HEK293 (cell line): ENCODE data around the gene JPH2.

ENCODE experiments used
- GFI1B ChIP-seq: fragments of 450-650 bp; formaldehyde crosslinking; IDR thresholded peaks from 2 replicates; pipeline ENCODE4 v1.5.1; 2016; ENCODE audit warnings: missing biosample characterization, missing genetic modification characterization
- IKZF3 ChIP-seq: fragments of 450-650 bp; IDR thresholded peaks from 2 replicates; pipeline ENCODE4 v1.5.0; 2018; ENCODE audit warnings: missing biosample characterization, mild to moderate bottlenecking, missing genetic modification characterization, moderate library complexity
- KLF8 ChIP-seq: fragments of 450-650 bp; formaldehyde crosslinking; IDR thresholded peaks from 2 replicates; pipeline ENCODE4 v1.5.1; 2016; ENCODE audit warnings: missing biosample characterization, missing genetic modification characterization
- PRDM1 ChIP-seq: fragments of 450-650 bp; formaldehyde crosslinking; IDR thresholded peaks from 2 replicates; pipeline ENCODE4; 2016; ENCODE audit warnings: missing biosample characterization, missing genetic modification characterization
- SP7 ChIP-seq: fragments of 450-650 bp; formaldehyde crosslinking; IDR thresholded peaks from 2 replicates; pipeline ENCODE4 v1.5.1; 2016; ENCODE audit warnings: missing biosample characterization, missing genetic modification characterization
- ZFP3 ChIP-seq: fragments of 450-650 bp; formaldehyde crosslinking; IDR thresholded peaks from 2 replicates; pipeline ENCODE4 v1.5.1; 2016; ENCODE audit warnings: low read depth, missing biosample characterization, missing genetic modification characterization
- ZNF10 ChIP-seq: fragments of 450-650 bp; formaldehyde crosslinking; IDR thresholded peaks from 2 replicates; pipeline ENCODE4 v1.5.1; 2017; ENCODE audit warnings: missing biosample characterization, missing genetic modification characterization
- ZNF155 ChIP-seq: fragments of 450-650 bp; formaldehyde crosslinking; IDR thresholded peaks from 2 replicates; pipeline ENCODE4 v1.5.1; 2016; ENCODE audit warnings: missing biosample characterization, missing genetic modification characterization
- ZNF174 ChIP-seq: fragments of 450-650 bp; formaldehyde crosslinking; IDR thresholded peaks from 2 replicates; pipeline ENCODE4 v1.5.0; 2017; ENCODE audit warnings: missing biosample characterization, mild to moderate bottlenecking, missing genetic modification characterization
- ZNF354C ChIP-seq: fragments of 450-650 bp; formaldehyde crosslinking; IDR thresholded peaks from 2 replicates; pipeline ENCODE4 v1.5.1; 2016; ENCODE audit warnings: missing biosample characterization, missing genetic modification characterization, low read depth, borderline replicate concordance
- ZNF548 ChIP-seq: fragments of 450-650 bp; formaldehyde crosslinking; IDR thresholded peaks from 2 replicates; pipeline ENCODE4 v1.5.1; 2016; ENCODE audit warnings: missing biosample characterization, missing genetic modification characterization
- ZNF561 ChIP-seq: fragments of 450-650 bp; IDR thresholded peaks from 2 replicates; pipeline ENCODE4 v1.5.1; 2018; ENCODE audit warnings: missing biosample characterization, missing genetic modification characterization, borderline replicate concordance
- ZNF610 ChIP-seq: fragments of 450-650 bp; formaldehyde crosslinking; IDR thresholded peaks from 2 replicates; pipeline ENCODE4 v1.5.1; 2016; ENCODE audit warnings: missing biosample characterization, missing genetic modification characterization, borderline replicate concordance
- ZNF658 ChIP-seq: fragments of 450-650 bp; formaldehyde crosslinking; IDR thresholded peaks from 2 replicates; pipeline ENCODE4; 2016; ENCODE audit warnings: missing biosample characterization, missing genetic modification characterization
- ZNF670 ChIP-seq: fragments of 450-650 bp; formaldehyde crosslinking; IDR thresholded peaks from 2 replicates; pipeline ENCODE4 v1.5.1; 2016; ENCODE audit warnings: missing biosample characterization, missing genetic modification characterization, low read depth
- TF ChIP-seq, protein P1 (sequence below): fragments of 450-650 bp; formaldehyde crosslinking; conservative IDR thresholded peaks from 2 replicates; pipeline ENCODE4 v1.5.1; 2016; ENCODE audit warnings: low read depth, missing biosample characterization, missing genetic modification characterization
- TF ChIP-seq, protein P2 (sequence below): fragments of 450-650 bp; formaldehyde crosslinking; IDR thresholded peaks from 2 replicates; pipeline ENCODE4 v1.5.1; 2016; ENCODE audit warnings: missing biosample characterization, missing genetic modification characterization
- TF ChIP-seq, protein P3 (sequence below): fragments of 450-650 bp; formaldehyde crosslinking; IDR thresholded peaks from 2 replicates; pipeline ENCODE4 v1.5.1; 2016; ENCODE audit warnings: missing biosample characterization, missing genetic modification characterization
- TF ChIP-seq, protein P4 (sequence below): fragments of 450-650 bp; formaldehyde crosslinking; IDR thresholded peaks from 2 replicates; pipeline ENCODE4 v1.5.1; 2016; ENCODE audit warnings: missing biosample characterization, missing genetic modification characterization
- TF ChIP-seq, protein P5 (sequence below): fragments of 450-650 bp; formaldehyde crosslinking; IDR thresholded peaks from 2 replicates; pipeline ENCODE4; 2016; ENCODE audit warnings: missing biosample characterization, missing genetic modification characterization
- TF ChIP-seq, protein P6 (sequence below): fragments of 450-650 bp; formaldehyde crosslinking; IDR thresholded peaks from 2 replicates; pipeline ENCODE4 v1.5.1; 2016; ENCODE audit warnings: missing biosample characterization, missing genetic modification characterization
- TF ChIP-seq, protein P7 (sequence below): fragments of 450-650 bp; formaldehyde crosslinking; IDR thresholded peaks from 2 replicates; pipeline ENCODE4 v1.5.1; 2017; ENCODE audit warnings: missing biosample characterization, missing genetic modification characterization

JPH2 gene

DNA sequence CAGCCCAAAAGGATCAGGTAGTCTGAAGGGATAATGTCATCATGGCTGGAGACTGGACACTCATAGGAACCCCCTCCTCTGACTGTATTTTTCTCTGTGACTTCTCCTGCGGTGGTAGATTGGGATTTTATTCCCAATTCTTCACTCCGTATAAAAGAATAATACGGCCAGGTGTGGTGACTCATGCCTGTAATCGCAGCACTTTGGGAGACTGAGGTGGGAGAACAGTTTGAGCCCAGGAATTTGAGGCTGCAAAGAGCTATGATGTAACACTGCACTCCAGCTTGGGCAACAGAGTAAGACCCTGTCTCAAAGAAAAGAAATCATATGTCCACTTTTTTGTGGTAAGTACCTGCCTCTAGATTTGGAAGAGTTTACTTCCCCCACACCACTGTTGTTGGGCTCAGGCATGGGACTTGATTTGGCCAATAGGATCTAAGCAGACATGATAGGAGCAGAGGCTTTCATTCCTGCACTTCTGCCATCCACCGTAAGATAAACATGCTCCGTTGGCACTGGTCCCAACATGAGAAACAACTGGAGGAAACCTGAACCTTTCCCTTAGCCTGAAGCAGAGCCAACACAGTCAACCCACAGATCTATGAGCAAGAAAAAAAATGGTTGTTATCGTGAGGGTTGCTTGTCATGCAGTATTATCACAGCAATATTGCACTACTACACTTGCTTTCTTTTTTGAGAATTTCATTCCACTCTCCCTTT is 82.0 kb downstream of the JPH2 start (continued):
- TF ChIP-seq, protein P1, sequence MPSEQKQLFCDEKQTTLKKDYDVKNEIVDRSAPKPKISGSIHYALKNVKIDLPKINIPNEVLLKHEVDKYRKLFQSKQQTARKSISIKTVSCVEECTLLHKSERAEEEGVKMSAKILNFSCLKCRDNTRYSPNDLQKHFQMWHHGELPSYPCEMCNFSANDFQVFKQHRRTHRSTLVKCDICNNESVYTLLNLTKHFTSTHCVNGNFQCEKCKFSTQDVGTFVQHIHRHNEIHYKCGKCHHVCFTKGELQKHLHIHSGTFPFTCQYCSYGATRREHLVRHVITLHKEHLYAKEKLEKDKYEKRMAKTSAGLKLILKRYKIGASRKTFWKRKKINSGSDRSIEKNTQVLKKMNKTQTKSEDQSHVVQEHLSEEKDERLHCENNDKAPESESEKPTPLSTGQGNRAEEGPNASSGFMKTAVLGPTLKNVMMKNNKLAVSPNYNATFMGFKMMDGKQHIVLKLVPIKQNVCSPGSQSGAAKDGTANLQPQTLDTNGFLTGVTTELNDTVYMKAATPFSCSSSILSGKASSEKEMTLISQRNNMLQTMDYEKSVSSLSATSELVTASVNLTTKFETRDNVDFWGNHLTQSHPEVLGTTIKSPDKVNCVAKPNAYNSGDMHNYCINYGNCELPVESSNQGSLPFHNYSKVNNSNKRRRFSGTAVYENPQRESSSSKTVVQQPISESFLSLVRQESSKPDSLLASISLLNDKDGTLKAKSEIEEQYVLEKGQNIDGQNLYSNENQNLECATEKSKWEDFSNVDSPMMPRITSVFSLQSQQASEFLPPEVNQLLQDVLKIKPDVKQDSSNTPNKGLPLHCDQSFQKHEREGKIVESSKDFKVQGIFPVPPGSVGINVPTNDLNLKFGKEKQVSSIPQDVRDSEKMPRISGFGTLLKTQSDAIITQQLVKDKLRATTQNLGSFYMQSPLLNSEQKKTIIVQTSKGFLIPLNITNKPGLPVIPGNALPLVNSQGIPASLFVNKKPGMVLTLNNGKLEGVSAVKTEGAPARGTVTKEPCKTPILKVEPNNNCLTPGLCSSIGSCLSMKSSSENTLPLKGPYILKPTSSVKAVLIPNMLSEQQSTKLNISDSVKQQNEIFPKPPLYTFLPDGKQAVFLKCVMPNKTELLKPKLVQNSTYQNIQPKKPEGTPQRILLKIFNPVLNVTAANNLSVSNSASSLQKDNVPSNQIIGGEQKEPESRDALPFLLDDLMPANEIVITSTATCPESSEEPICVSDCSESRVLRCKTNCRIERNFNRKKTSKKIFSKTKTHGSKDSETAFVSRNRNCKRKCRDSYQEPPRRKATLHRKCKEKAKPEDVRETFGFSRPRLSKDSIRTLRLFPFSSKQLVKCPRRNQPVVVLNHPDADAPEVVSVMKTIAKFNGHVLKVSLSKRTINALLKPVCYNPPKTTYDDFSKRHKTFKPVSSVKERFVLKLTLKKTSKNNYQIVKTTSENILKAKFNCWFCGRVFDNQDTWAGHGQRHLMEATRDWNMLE (tag by site-specific recombination): no peak
- TF ChIP-seq ZNF174 (tag by site-specific recombination) (no peak), ZNF155 (tag by site-specific recombination) (no peak), KLF8 (tag by site-specific recombination) (0 out of 2 replicates have a peak, but pooled peaks have one; percentile 25), GFI1B (tag by site-specific recombination) (no peak), SP7 (tag by site-specific recombination) (0 out of 2 replicates have a peak, but pooled peaks have one; percentile 41), IKZF3 (no peak), ZNF354C (tag by site-specific recombination) (no peak), ZNF561 (tag by site-specific recombination) (peak; percentile 48; the same call in 1 of the 2 replicates), ZNF548 (no peak), ZNF658 (no peak), PRDM1 (tag by site-specific recombination) (peak; percentile 87), ZNF610 (tag by site-specific recombination) (no peak), ZFP3 (tag by site-specific recombination) (no peak), ZNF670 (tag by site-specific recombination) (no peak), ZNF10 (tag by site-specific recombination) (no peak)
- TF ChIP-seq, protein P2, sequence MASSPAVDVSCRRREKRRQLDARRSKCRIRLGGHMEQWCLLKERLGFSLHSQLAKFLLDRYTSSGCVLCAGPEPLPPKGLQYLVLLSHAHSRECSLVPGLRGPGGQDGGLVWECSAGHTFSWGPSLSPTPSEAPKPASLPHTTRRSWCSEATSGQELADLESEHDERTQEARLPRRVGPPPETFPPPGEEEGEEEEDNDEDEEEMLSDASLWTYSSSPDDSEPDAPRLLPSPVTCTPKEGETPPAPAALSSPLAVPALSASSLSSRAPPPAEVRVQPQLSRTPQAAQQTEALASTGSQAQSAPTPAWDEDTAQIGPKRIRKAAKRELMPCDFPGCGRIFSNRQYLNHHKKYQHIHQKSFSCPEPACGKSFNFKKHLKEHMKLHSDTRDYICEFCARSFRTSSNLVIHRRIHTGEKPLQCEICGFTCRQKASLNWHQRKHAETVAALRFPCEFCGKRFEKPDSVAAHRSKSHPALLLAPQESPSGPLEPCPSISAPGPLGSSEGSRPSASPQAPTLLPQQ (tag by site-specific recombination): no peak
- TF ChIP-seq, protein P3, sequence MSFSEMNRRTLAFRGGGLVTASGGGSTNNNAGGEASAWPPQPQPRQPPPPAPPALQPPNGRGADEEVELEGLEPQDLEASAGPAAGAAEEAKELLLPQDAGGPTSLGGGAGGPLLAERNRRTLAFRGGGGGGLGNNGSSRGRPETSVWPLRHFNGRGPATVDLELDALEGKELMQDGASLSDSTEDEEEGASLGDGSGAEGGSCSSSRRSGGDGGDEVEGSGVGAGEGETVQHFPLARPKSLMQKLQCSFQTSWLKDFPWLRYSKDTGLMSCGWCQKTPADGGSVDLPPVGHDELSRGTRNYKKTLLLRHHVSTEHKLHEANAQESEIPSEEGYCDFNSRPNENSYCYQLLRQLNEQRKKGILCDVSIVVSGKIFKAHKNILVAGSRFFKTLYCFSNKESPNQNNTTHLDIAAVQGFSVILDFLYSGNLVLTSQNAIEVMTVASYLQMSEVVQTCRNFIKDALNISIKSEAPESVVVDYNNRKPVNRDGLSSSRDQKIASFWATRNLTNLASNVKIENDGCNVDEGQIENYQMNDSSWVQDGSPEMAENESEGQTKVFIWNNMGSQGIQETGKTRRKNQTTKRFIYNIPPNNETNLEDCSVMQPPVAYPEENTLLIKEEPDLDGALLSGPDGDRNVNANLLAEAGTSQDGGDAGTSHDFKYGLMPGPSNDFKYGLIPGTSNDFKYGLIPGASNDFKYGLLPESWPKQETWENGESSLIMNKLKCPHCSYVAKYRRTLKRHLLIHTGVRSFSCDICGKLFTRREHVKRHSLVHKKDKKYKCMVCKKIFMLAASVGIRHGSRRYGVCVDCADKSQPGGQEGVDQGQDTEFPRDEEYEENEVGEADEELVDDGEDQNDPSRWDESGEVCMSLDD: no peak
- TF ChIP-seq, protein P4, sequence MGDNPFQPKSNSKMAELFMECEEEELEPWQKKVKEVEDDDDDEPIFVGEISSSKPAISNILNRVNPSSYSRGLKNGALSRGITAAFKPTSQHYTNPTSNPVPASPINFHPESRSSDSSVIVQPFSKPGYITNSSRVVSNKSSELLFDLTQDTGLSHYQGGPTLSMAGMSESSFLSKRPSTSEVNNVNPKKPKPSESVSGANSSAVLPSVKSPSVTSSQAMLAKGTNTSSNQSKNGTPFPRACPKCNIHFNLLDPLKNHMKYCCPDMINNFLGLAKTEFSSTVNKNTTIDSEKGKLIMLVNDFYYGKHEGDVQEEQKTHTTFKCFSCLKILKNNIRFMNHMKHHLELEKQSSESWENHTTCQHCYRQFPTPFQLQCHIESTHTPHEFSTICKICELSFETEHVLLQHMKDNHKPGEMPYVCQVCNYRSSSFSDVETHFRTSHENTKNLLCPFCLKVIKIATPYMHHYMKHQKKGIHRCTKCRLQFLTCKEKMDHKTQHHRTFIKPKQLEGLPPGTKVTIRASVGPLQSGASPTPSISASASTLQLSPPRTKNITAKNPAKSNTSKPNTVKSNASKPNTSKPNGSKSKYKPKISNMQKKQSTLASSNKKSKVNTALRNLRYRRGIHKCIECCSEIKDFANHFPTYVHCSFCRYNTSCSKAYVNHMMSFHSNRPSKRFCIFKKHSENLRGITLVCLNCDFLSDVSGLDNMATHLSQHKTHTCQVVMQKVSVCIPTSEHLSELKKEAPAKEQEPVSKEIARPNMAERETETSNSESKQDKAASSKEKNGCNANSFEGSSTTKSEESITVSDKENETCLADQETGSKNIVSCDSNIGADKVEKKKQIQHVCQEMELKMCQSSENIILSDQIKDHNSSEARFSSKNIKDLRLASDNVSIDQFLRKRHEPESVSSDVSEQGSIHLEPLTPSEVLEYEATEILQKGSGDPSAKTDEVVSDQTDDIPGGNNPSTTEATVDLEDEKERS: no peak
- TF ChIP-seq, protein P5, sequence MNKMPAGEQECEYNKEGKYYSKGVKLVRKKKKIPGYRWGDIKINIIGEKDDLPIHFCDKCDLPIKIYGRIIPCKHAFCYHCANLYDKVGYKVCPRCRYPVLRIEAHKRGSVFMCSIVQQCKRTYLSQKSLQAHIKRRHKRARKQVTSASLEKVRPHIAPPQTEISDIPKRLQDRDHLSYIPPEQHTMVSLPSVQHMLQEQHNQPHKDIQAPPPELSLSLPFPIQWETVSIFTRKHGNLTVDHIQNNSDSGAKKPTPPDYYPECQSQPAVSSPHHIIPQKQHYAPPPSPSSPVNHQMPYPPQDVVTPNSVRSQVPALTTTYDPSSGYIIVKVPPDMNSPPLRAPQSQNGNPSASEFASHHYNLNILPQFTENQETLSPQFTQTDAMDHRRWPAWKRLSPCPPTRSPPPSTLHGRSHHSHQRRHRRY: no peak
- TF ChIP-seq, protein P6, sequence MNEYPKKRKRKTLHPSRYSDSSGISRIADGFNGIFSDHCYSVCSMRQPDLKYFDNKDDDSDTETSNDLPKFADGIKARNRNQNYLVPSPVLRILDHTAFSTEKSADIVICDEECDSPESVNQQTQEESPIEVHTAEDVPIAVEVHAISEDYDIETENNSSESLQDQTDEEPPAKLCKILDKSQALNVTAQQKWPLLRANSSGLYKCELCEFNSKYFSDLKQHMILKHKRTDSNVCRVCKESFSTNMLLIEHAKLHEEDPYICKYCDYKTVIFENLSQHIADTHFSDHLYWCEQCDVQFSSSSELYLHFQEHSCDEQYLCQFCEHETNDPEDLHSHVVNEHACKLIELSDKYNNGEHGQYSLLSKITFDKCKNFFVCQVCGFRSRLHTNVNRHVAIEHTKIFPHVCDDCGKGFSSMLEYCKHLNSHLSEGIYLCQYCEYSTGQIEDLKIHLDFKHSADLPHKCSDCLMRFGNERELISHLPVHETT: no peak
- TF ChIP-seq, protein P7, sequence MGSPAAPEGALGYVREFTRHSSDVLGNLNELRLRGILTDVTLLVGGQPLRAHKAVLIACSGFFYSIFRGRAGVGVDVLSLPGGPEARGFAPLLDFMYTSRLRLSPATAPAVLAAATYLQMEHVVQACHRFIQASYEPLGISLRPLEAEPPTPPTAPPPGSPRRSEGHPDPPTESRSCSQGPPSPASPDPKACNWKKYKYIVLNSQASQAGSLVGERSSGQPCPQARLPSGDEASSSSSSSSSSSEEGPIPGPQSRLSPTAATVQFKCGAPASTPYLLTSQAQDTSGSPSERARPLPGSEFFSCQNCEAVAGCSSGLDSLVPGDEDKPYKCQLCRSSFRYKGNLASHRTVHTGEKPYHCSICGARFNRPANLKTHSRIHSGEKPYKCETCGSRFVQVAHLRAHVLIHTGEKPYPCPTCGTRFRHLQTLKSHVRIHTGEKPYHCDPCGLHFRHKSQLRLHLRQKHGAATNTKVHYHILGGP (tag by site-specific recombination): no peak
